KMS-11 (cell line): ENCODE data around the gene MCRIP1.

Source experiments
- H2AFZ ChIP-seq: fragments of 200-600 bp; sonication (generic); 2 replicates; pipeline ENCODE4 v1.6.1; 2016; ENCODE audit warnings: antibody characterized with exemption, mixed run types, low read depth
- H3K27ac ChIP-seq: fragments of 200-600 bp; sonication (generic); 2 replicates; pipeline ENCODE4 v1.6.1; 2016; ENCODE audit warnings: mild to moderate bottlenecking, mixed run types
- H3K27me3 ChIP-seq: fragments of 200-600 bp; sonication (generic); 2 replicates; pipeline ENCODE4 v1.6.1; 2017; ENCODE audit warnings: mild to moderate bottlenecking, low read depth, mixed run types, moderate library complexity; ENCODE audit not compliant: insufficient read depth
- H3K36me3 ChIP-seq: fragments of 200-600 bp; sonication (generic); 2 replicates; pipeline ENCODE4 v1.6.1; 2017; ENCODE audit warnings: mild to moderate bottlenecking, mixed run types; ENCODE audit not compliant: insufficient read depth
- H3K4me1 ChIP-seq: fragments of 200-600 bp; sonication (generic); 2 replicates; pipeline ENCODE4 v1.6.1; 2016; ENCODE audit warnings: mild to moderate bottlenecking, low read depth, mixed run types; ENCODE audit not compliant: poor library complexity, severe bottlenecking
- H3K4me2 ChIP-seq: fragments of 200-600 bp; sonication (generic); 2 replicates; pipeline ENCODE4 v1.7.0; 2016; ENCODE audit warnings: mild to moderate bottlenecking, mixed run types
- H3K4me3 ChIP-seq: fragments of 200-600 bp; sonication (generic); IDR thresholded peaks from 2 replicates; pipeline ENCODE4 v1.6.1; 2017; ENCODE audit warnings: low read depth, low read length, mixed read lengths; ENCODE audit not compliant: insufficient read depth
- H3K79me2 ChIP-seq: fragments of 200-600 bp; sonication (generic); 2 replicates; pipeline ENCODE4 v1.6.1; 2016; ENCODE audit warnings: low read depth, mixed run types; ENCODE audit not compliant: insufficient read depth
- H3K9ac ChIP-seq: fragments of 200-600 bp; sonication (generic); 2 replicates; pipeline ENCODE4 v1.6.1; 2016; ENCODE audit warnings: mild to moderate bottlenecking, mixed run types
- H4K20me1 ChIP-seq: fragments of 200-600 bp; sonication (generic); 2 replicates; pipeline ENCODE4 v1.6.1; 2016; ENCODE audit warnings: mild to moderate bottlenecking, mixed run types; ENCODE audit not compliant: insufficient read depth
- CTCF ChIP-seq: fragments of 200-600 bp; sonication (generic); conservative IDR thresholded peaks from 2 replicates; pipeline ENCODE4 v1.6.1; 2017; ENCODE audit warnings: low read depth, mild to moderate bottlenecking, antibody characterized with exemption, low read length, moderate library complexity, mixed read lengths

Gene MCRIP1

GRCh38 chr17:81849457-81849856 lies 16.4 kb upstream of the MCRIP1 start:
- no peak overlapping the region for H3K27ac ChIP-seq

GRCh38 chr17:81846743-81847689 lies 13.9 kb upstream of the MCRIP1 start:
- Histone ChIP-seq H3K79me2 (peaks cover 9% of the 10 kb centered on the region; the same call in 1 of the 2 replicates), H3K27me3 (no peaks in the 10 kb centered on the region), H3K4me3 (no peak overlapping the region), H2AFZ (no peak overlapping the region), H3K9ac (no peak overlapping the region), H3K36me3 (peaks cover 18% of the 10 kb centered on the region; the same call in 1 of the 2 replicates), H3K27ac (no peak overlapping the region), H3K4me2 (no peak overlapping the region), H4K20me1 (0 out of 2 replicates have a peak, but pooled peaks cover 3% of the 10 kb centered on the region), H3K4me1 (no peaks in the 10 kb centered on the region)
- TF ChIP-seq CTCF: no peak

More at GRCh38 chr17:81849457-81849856, 16.4 kb upstream of the MCRIP1 start:
- H3K4me2 ChIP-seq: no peak overlapping the region
- H3K9ac ChIP-seq: no peak overlapping the region
- H3K4me3 ChIP-seq: no peak overlapping the region
- TF ChIP-seq CTCF: no peak
- no peaks in the 10 kb centered on the region for H3K27me3 ChIP-seq
- no peaks in the 10 kb centered on the region for H3K4me1 ChIP-seq
- H3K36me3 ChIP-seq: peaks cover 37% of the 10 kb centered on the region; the same call in 1 of the 2 replicates
- H3K79me2 ChIP-seq: peaks cover 27% of the 10 kb centered on the region
- no peaks in the 10 kb centered on the region for H4K20me1 ChIP-seq
- no peak overlapping the region for H2AFZ ChIP-seq

GRCh38 chr17:81845881-81846742 lies 13.0 kb upstream of the MCRIP1 start:
- Histone ChIP-seq H3K4me3 (no peak overlapping the region), H3K79me2 (0 out of 2 replicates have a peak, but pooled peaks cover under 1% of the 10 kb centered on the region), H3K27me3 (no peaks in the 10 kb centered on the region), H2AFZ (no peak overlapping the region), H3K27ac (no peak overlapping the region), H3K36me3 (peaks cover 12% of the 10 kb centered on the region; the same call in 1 of the 2 replicates), H4K20me1 (0 out of 2 replicates have a peak, but pooled peaks cover 4% of the 10 kb centered on the region), H3K9ac (no peak overlapping the region), H3K4me1 (no peaks in the 10 kb centered on the region), H3K4me2 (no peak overlapping the region)
- TF ChIP-seq CTCF: no peak

- Histone ChIP-seq H2AFZ (no peak overlapping the region), H3K4me2 (no peak overlapping the region), H4K20me1 (0 out of 2 replicates have a peak, but pooled peaks cover 4% of the 10 kb centered on the region), H3K4me1 (no peaks in the 10 kb centered on the region), H3K27me3 (no peaks in the 10 kb centered on the region), H3K9ac (no peak overlapping the region), H3K79me2 (no peaks in the 10 kb centered on the region), H3K36me3 (peaks cover 12% of the 10 kb centered on the region; the same call in 1 of the 2 replicates), H3K27ac (no peak overlapping the region), H3K4me3 (no peak overlapping the region)
- TF ChIP-seq CTCF: no peak
Measured at GRCh38 chr17:81845361-81845760, 12.3 kb upstream of the MCRIP1 start.
